NCI-H526 treated with DMSO at 0.1 percent for 48 hours (cell line): ENCODE results near the gene WDR46.
A peak's percentile ranks its signal among the peaks of the same experiment; 100 is the strongest.

ENCODE experiments used
- DNase-seq: peaks from one replicate; lab custom pipeline; 2025; lab: John Stamatoyannopoulos, UW

Gene WDR46, protein sequence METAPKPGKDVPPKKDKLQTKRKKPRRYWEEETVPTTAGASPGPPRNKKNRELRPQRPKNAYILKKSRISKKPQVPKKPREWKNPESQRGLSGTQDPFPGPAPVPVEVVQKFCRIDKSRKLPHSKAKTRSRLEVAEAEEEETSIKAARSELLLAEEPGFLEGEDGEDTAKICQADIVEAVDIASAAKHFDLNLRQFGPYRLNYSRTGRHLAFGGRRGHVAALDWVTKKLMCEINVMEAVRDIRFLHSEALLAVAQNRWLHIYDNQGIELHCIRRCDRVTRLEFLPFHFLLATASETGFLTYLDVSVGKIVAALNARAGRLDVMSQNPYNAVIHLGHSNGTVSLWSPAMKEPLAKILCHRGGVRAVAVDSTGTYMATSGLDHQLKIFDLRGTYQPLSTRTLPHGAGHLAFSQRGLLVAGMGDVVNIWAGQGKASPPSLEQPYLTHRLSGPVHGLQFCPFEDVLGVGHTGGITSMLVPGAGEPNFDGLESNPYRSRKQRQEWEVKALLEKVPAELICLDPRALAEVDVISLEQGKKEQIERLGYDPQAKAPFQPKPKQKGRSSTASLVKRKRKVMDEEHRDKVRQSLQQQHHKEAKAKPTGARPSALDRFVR

DNA sequence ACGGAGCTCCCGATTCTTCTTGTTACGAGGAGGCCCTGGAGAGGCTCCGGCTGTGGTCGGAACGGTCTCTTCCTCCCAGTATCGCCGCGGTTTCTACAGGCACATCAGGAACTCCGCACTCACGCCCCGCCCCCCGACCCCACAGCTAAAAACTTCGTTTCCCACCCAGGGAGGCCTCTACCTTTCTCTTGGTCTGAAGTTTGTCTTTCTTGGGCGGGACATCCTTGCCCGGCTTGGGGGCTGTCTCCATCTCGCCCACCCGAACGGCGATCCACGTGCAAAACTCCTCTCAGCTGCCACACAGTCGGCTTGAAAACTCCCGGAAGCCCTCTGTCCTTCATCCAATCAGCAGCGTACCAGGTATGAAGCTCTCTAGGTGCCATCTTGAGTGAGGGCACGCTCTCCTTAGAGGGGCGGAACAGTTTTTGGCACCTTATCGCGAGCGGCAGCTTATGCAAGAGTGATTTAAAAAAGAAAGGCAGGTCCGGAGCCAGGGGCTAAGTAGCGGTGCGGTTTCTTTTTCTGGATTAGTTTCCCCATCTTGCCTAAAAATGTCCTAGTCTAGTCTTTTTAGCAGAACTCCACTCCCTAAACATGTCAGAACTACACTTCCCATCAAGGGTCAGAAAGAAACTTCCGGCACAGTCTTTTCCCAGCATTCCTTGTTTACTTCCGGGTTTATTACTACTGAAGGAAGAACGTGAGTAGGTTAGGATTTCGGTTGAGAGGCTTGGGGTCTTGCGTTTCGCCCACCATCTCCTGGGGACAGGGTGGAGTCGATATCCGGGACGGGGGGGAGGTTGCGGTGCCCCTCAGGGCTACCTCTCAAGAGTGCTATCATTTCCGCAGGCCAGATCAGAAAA lies at the start of gene WDR46, which contains the start of gene PFDN6:
Gene WDR46, minus strand, starts transcription at position 319 of the 863 bp plus-strand sequence. Its CDS starts 69 bp downstream, at position 250.
Gene PFDN6, plus strand, starts transcription at position 681 of the 863 bp plus-strand sequence. CDS start 256 bp downstream, outside the sequence.
- DNase-seq, result peak; percentile 92

DNA sequence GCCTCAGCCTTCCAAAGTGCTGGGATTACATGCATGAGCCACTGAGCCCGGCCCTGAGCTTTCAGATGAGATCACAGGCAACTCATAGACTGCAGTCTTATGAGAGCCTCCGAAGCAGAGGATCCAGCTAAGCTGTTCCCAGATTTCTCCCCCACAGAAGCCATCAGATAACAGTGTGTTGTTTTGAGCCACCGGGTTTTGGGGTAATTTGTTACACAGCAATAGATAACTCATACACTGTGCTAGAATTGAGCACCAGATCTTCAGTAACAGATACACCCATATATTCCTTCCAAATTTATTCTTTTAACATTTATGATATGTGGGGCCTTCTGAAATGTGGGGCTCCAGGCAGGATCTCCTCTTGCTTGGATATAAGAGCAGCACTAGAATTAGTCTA lies 47.5 kb upstream of the WDR46 start:
- no peak for DNase-seq

DNA sequence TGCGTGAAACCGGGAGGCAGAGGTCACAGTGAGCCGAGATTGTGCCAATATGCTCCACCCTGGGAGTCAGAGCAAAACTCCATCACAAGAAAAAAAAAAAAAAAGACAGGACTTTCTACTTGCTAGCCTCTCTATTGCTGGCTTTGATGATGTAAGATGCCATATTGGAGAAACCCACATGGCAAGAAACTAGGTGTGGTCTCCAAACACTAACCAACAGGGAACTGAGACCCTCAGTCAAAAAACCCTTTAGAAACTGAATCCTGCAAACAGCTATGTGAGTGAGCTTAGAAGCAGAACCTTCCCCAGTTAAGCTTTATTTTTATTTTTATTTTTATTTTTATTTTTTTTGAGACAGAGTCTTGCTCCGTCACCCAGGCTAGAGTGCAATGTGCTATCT lies 46.9 kb upstream of the WDR46 start:
- no peak for DNase-seq

DNA sequence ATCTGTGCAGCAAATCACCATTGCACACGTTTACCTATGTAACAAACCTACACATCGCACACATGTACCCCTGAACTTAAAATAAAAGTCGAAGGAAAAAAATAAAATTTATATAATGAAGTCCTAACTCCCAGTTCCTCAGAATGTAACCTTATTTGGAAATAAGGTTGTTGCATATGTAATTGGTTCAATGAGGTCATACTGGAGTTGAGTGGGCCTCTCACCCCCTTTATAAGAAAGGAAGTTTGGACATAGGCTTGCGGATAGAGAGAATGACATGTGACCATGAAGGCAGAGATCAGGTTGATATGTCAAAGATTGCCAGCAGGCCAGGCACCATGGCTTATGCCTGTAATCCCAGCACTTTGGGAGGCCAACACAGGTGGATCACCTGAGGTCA lies 44.6 kb upstream of the WDR46 start:
- DNase-seq, result no peak

DNA sequence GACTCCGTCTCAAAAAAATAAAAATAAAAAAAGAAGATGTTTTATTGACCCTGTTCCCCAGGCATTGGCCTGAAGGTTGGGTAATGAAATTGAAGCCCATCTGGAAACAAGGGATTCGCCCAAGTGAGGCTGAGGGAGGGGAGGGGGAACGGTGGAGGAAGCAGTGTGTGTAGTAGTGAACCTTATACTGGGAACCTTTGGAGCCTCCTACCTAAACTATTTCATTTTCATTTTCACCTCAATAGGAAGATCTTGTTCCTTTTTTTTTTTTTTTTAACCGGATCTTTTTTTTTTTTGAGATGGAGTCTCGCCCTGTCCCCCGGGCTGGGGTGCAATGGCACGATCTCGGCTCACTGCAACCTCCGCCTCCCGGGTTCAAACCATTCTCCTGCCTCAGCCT lies 41.7 kb upstream of the WDR46 start:
- no peak for DNase-seq

DNA sequence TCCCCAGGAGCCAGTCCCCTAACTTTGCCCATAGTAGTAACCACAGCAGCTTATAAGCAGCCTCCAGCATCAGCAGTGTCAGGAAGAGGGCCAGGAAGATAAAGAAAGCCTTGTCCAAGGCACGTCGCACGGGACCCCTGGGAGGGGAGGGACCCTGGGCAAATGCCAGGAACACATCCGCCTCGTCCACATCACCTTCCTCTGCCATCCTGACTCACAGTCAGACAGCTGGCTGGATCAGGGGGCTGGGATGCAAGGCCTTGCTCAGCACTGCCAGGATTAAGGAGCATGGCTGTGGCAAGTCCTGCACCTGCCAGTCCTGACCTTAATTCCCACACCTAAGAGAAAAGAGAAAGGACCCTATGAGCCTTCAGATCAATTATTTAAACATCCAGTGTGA lies 40.0 kb upstream of the WDR46 start:
- DNase-seq, result no peak

DNA sequence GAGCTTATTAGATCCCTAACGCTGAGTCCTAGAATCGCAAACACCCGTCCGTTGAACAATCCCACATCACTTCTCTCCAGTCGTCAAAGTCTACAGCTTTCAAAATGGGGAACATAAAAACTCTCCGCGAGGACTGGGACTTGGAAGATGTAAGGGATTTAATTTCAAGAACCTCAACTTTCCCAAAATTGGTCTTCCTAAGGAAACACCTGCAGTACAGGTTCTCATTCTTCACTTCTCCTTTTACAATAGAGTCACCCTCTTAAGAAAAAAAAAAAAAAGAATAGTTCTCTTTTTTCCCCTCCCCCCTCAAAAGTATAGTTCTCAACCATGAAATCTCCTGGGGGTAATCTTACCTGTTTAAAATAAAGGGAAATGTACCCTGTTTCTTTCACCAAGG lies 35.1 kb upstream of the WDR46 start:
- DNase-seq, result no peak

DNA sequence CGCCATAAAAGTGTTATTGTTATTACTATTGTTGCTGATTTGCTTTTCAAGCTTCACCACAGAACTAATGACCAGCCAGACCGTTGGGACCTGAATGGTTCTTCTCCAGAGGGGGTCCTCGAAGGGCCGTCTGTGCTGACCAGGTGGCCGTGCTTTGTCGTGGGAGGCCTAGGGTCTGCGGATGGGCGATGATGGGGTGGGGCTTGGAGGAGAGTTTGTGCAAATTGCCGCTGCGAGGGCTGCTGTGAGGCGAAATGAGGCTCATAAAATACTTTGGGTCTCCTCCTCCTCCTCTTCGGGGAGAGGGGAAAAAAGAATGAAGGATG lies 34.5 kb upstream of the WDR46 start:
- DNase-seq, result peak; percentile 70

DNA sequence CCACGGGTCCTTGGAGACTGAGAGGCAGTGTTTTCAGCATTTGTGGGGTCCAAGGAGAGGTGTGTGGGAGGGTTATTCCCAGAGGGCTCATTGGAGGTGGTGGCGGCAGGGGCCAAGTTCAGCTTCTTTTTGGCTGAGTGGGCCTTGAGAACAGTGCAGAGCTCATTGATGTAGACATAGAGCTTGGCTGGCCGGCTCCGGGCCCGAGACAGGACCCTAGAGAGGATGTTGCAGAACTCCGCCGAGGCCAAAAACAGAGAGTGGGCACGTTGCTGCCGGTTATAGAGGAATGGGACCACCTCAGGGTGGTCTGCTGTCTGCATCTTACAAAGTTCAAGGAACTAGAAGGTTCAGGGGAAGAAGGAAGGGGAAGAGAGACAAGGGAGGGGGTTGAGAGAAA lies 32.2 kb upstream of the WDR46 start:
- no peak for DNase-seq

DNA sequence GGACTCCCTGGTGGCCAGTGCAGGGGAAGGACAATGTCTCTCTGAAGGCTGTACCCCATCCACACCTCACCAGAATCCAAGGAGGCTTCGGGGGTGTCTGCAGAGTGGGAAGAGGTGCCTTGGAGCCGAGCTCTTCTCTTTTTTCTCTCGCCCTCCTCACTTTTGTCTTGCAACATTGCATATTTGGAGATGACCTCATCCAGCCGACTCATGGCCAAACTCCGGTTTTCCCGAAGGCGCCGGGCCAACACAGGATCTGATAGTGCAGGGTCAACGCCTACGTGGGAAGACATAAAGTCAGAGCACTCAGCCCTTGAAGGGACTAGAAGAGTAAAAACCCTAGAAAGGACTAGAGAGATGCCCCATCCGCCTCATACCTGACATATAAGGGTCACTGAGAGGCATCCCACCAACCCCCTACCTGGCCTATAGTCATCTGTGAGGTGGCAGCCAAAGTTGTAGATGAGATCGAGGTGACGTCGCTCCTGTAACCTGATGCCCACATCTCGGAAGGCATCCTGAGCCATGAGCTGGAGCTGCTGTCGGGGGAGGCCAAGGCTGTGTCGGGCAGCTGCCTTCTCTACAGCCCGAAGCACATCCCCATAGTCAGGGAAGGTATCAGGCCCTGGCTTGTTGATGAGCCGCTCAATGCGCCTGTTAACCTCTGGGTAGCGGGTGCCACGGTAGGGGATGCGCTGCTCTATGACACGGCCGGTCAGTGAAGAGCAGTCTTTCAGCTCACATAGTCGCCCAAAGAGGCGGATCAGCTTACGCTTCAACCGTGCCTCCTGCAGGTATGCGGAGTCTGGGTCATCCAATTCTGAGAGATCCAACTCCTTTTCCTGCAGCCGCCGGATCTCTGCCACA lies 31.5 kb upstream of the WDR46 start:
- no peak for DNase-seq

DNA sequence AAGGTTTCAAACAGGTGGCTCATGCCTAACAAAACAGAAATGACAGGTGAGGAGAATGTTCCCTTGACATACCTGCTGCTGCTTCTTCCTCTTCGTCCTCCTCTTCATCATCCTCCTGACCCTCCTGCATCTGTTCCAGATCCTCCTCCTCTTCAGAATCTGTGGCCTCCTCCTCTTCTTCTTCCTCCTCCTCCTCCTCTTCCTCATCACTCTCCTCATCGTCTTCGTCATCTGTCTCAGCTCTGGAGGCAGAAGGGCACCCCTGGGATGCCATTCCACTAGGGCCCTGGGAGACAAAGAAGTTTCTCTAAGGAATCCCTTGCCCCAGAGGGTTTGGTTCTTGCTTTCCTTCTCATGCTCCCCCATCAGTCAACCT lies 30.9 kb upstream of the WDR46 start:
- no peak for DNase-seq

DNA sequence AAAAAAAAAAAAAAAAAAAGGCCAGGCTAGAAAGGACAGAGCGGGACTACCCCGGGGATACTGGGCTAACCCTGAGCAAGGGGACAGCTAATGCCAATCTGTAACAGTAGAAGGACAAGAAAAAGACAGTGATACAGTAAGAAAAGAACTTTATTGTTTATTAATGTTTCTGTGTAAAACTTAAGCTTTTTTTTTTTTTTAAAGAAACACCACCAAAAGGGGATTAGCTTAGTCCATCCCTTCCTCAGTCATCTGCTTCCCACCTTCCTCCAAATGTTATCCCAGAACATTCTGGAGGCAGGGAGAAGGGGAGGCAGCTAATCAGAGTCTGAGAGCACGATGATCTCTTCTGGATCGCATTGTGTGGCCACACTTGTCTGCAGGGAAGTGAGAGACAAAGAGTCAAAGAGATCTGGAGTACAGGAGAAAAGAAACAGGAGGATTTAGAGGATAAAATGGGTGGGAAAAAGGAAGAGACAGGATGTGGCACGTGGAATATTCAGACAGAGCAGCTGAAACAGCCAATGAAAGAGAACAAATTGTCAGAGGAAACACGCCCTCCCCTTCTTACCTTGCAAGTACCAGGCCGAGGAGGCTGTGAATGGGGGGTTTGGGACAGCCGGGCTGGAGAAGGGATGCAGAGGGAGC lies 29.5 kb upstream of the WDR46 start:
- DNase-seq, result no peak

DNA sequence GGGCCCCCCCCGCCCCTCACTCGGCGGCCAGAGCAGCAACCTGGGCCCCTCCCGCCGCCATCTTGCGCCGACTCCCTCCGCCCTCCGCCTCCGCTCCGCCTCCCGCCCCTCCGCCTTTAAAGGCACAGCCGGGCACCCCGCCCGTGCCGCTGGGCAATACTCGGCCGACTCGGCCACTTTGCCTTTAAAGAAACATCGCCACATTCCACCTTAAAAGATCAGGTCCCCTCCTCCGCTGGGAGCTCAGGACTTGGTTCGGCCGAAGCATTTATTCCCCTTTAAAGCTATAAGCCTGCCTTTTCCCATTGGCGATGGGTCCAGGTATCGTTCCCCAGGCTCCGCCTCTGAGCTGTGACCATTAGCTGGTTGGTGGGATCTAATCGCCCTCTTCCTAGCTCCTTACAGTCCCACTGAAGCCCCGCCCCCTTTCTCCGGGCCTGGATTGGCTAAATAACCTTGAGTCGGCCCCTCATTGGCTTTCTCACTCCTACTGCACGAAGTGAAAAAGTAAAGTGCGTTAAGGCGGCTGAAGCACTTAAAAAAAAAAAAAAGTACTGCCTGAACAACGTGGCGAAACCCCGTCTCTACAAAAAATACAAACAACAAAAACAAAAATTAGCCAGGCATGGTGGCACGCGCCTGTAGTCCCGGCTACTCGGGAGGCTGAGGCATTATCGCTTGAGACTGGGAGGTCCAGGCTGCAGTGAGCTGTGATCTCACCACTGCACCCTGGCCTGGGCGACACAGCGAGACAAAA lies 28.8 kb upstream of the WDR46 start, which contains the start of gene ZBTB22:
Gene ZBTB22, minus strand, starts transcription at position 76 of the 757 bp plus-strand sequence. CDS start 828 bp downstream, outside the sequence.
- DNase-seq, result peak; percentile 98

DNA sequence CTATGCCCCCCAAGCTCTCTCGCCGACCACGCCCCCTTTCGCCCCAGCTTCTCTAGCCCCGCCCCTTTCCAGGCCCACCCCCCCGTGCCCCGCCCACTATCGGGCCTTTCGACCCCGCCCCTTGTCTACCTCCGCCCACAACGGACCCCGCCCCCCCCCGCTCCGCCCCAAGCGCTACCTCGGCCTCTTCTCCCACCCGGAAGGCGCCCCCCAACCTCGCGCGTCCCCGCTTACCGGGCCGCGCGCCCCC lies 28.3 kb upstream of the WDR46 start:
- no peak for DNase-seq

DNA sequence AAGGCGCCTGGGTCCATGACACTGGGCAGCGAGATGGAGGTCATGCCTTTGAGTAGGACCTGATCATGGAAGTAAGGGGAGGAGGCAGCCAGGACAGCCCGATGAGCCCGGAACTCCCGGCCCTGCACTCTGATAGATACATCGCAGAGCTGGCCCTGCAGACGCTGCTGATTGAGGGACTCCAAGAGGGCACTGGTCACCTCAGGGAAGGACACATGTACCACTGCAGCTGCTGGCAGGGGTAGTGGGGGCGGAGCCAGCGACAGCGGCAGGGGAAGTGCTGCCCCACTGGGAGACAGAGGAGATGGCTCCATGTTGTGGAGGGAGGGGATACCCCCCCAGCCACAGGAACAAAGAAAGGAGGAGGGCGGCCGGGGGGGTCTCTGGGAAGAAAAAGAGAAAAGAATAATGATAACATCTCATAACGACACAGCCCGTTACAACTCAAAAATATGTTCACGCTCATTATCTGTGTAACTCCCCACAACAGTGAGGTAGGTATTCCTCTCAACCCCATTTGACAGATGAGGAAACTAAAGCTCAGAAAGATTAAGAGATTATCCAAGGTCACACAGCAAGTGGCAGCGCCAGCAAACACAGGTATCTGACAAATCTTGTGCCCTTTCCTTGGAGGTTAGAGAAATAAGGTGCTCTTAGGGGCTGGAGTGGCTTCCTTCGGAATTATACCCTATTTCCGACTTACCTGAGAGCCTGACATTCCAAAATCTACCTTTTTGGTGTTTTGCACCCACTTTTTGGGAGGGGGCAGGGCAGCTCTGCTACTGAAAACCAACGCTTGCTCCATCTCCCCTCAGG lies 27.8 kb upstream of the WDR46 start:
- no peak for DNase-seq

DNA sequence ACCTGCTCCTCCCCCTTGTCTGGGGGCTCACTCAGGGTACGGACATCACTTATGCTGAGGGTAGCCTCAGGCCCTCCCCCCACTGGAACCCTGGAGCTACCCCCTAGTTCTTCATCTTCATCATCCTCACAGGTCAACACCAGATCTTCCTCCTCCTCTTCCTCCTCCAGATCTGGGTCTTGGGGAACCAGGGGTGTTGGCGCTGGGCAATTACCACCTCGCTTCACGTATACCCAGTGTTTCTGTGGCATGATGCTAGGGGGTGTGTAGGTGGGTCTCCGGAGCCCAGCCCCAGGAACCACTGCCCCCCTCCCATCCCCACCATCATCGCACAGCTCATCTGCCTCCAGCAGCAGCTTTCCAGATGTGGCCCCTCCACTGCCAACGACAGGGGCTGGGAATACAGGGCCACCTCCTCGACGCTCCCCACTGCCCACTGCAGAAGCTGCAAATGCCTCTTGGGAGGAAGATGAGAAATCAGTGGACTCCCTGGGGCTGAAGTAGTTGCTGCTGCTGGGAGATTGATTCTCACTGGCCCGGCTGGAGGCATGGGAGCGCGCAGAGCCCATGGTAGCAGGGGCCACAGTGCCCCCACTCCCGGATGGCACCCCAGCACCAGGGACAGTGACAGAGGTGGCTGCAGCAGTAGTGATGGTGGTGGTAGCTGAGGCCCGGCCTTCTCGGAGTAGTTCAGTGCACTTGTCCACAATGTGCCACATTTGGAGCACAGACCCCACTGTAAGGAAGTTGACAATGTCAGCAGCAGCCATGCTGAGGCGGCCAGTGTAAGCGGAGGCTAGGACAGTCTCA lies 27.0 kb upstream of the WDR46 start:
- DNase-seq, result no peak

DNA sequence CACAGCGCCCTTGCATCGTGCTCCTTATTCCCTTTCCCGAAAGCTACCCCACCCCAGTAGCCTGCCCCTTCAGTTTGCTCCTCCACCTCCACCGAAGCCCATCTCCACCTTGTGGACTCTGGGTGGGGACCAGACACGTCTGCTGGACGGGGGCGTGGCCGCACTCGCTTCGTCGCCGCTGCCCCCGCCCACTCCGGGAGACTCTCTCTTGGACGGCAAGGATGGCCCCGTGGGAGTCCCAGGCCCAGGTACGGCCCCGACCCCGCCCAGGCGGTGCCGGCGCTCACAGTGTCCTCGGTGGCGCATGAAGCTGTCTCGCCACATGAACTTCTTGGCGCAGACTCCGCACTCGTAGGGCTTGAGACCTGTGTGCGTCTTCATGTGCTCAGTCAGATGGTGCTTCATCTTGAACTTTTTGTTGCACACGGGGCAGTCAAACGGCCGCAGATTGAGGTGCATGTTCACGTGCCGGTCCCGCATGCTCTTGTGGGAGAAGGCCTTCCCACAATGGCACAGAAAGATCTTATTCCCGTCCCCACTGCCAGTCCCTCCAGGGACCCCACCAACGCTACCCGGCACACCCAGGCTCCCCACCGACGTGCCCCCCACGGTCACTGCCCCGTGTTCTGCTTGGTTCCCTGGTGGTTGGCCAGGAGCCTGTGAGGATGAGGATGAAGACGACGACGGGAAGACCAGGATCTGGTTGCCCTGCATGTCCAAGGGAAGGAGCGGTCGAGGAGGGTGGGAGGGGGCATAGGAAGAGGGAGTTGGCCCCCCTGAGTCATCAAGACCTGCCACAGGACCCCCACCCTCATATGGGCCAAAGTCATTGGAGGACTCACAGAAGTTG lies 26.1 kb upstream of the WDR46 start:
- DNase-seq, result peak; percentile 64

DNA sequence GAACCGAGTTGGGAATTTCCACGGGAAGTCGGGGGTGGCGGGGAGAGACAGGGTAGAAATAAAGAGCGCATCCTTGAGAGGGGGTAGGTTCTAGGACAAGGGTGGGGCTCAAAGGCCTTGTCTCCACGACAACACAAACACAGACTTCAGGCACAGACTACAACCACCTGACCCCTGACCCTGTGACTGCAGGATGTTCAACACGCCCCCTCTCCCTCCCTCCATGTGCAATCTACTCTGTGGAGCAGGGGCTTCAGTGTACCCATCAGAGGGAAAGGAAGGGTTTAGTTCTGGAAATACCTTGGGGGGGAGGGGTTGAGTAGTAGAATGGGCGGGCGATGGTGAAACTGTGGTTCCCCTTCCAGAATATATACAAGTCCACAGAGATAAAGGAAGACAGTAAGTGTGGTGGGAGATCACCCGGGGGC lies 25.5 kb upstream of the WDR46 start:
- DNase-seq, result peak; percentile 43
